Measurements from ENCODE around the gene AGBL3. TPM values are rescaled to one million over a fixed set of nuclear protein-coding genes. Genes with fewer than 3 reads are reported as not detected.

The AGBL3 gene
- total RNA-seq, 4 donors from 2014 or later: 0.61 to 1.9 (median 1.0) TPM

DNA sequence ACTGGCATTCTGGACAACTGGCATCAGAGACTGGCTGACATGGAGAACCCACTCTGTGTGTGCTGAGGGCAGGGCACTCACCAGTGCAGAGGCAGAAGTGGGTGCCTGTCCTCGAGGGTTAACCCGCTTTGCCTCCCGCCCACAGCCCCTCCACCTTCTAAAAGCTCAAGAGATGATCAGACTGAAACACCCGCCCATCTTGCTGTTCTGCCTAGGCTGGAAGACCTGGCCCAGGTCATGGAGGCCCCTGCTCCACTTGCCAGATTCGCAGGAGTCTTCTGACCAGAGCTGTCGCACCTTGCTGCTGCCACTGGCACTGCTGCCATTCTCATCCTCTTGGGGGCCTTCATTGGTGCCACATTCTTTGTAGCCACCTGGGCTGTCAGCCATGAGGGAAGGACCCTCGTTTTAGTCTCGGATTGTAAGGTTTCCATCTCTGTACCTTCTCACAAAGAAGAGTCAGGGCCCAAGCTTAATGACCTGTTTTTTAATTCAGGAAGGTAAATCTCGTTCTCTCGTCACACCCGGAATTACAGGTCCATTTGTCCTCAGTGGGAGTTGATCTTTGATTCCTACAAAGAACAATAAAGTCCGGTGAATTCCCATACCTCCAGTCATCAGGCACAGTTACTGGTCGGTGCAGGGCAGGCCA, 182.3 kb downstream of the AGBL3 start:
- H3K27me3 ChIP-seq: no peaks in the 10 kb centered on the region
- intact Hi-C loops (cut with DNase I; ENCODE audit: low total_unique reads): loop anchor here (5.0 kb wide), 1 partner anchor 636 kb away; no protein-coding TSS in a partner anchor
- no peaks in the 10 kb centered on the region for H3K9me3 ChIP-seq
- peaks cover 0 to 24% of the 10 kb centered on the region in 2 donors for H3K36me3 ChIP-seq
- peak overlapping the region; percentile 93 to 97 (median 96) for H3K27ac ChIP-seq
- DNase-seq: no peak
- no peak for ATAC-seq
- in situ Hi-C loops (cut with MboI; ENCODE audit: low sequenced_read_pairs in 4 of 4): no loop called here
- peak overlapping the region; percentile 63 to 85 (median 72) for H3K4me3 ChIP-seq
- TF ChIP-seq, protein P1, sequence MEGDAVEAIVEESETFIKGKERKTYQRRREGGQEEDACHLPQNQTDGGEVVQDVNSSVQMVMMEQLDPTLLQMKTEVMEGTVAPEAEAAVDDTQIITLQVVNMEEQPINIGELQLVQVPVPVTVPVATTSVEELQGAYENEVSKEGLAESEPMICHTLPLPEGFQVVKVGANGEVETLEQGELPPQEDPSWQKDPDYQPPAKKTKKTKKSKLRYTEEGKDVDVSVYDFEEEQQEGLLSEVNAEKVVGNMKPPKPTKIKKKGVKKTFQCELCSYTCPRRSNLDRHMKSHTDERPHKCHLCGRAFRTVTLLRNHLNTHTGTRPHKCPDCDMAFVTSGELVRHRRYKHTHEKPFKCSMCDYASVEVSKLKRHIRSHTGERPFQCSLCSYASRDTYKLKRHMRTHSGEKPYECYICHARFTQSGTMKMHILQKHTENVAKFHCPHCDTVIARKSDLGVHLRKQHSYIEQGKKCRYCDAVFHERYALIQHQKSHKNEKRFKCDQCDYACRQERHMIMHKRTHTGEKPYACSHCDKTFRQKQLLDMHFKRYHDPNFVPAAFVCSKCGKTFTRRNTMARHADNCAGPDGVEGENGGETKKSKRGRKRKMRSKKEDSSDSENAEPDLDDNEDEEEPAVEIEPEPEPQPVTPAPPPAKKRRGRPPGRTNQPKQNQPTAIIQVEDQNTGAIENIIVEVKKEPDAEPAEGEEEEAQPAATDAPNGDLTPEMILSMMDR (IDR thresholded peaks at IDR 0.05 in 4 of 5, conservative IDR thresholded peaks at IDR 0.05 in 1 of 5): no peak
- H3K4me1 ChIP-seq: peaks cover 70 to 76% of the 10 kb centered on the region in 2 donors

DNA sequence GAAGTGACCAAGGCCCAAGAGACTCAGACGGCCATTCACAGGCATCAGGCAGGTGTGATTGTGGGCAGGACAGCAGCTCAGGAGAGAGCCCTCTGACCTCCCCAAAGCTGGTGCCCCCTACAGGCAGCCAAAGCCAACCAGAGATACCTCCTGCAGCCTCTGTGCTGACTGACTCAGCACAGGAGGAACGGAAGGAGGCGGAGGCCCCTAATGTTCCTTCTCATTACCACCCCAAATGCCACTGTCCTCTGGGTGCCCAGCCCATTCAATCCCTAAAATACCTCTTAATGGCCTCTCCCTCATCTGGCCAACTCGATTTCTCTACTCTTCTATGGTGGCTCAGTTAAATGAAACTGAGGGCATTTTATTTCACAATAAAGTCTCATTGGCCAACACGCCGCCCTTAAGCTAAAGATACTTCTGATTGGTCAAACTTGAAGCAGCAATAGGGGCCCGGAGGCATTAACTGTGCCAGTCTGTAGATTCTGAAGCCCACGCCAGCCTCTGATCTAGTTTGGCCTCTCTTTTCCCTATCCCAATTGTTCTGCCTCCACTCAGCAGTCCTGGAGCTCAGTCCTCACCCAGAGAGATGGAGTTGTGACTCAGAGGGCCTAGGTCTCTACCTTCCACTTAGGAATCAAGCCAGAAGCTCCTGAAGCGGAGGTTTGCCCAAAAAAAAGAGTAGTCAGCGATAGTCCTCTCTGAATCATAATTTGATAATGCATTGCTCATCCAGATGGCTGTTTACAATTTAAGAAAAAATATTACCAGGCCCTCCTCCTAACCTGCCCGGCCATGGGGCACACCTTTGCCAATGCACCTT, 183.0 kb downstream of the AGBL3 start:
- Histone ChIP-seq H3K4me1 (peaks cover 64 to 70% of the 10 kb centered on the region in 2 donors), H3K27me3 (no peaks in the 10 kb centered on the region), H3K27ac (peak overlapping the region; percentile 93 to 97 (median 96)), H3K9me3 (no peaks in the 10 kb centered on the region), H3K36me3 (peaks cover 0 to 24% of the 10 kb centered on the region in 2 donors), H3K4me3 (peak overlapping the region; percentile 63 to 85 (median 72))
- DNase-seq (peak in 1 of 2 donors; percentile 72), ATAC-seq (no peak)
- intact Hi-C loops (cut with DNase I; ENCODE audit: low total_unique reads): loop anchor here (5.0 kb wide), 1 partner anchor 637 kb away; no protein-coding TSS in a partner anchor
- TF ChIP-seq, protein P1 (IDR thresholded peaks at IDR 0.05 in 4 of 5, conservative IDR thresholded peaks at IDR 0.05 in 1 of 5): peak; percentile 26 to 54 (median 46)
- TF ChIP-seq POLR2A (IDR thresholded peaks at IDR 0.05): peak; percentile 32 to 49
- in situ Hi-C loops (cut with MboI; ENCODE audit: low sequenced_read_pairs in 4 of 4): no loop called here

- intact Hi-C loops (cut with DNase I; ENCODE audit: low total_unique reads): loop anchor here (1.0 to 5.0 kb wide), 5 partner anchors 23 to 638 kb away; partner anchors contain the start of genes AGBL3 and WDR91
- in situ Hi-C loops (cut with MboI; ENCODE audit: low sequenced_read_pairs in 4 of 4): no loop called here
Measured at GRCh38 chr7:135169964-135170273, 183.6 kb downstream of the AGBL3 start.

DNA sequence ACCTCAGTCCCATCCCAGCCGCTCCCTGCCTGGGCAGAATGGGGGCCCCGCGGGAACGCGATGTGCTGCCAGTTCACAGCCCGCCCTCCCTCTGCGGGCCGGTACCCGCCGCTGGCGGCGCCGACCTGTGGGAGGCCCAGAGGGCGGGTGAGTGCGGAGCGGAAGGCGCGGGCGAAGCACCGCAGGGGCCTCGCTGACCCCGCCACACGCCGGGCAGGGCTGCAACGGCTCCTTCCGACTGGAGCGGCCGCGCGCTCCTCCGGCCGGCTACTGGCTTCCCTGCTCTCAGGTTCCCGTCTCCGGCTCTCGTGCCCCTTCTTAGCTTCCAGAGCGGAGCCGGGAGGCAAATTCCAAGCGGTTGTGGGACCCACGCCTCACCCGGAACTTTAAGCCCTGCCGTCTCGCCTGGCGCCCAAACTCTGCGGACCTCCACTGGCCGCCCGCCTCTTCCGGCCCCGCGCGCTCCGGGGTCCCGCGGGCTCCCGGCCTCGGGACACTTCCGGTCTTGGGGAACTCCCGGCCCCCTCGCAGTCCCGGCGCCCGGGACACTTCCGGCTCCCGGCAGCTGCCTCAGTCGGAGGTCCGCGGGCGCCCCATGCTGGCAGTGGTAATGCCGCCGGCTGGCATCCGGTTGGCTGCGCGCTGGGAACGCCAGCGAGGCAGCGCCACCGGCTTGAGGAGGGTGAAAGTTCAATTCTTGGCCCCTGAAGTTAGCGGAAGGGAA, 184.1 kb downstream of the AGBL3 start, which contains the start of gene CYREN:
Gene CYREN (minus strand): TSS at position 434 of the 724 bp plus-strand sequence. CDS start 1,785 bp downstream, outside the sequence.
- H3K4me1 ChIP-seq: peaks cover 53 to 59% of the 10 kb centered on the region in 2 donors

More at GRCh38 chr7:135169964-135170273, 183.6 kb downstream of the AGBL3 start:
- TF ChIP-seq, protein P1 (IDR thresholded peaks at IDR 0.05 in 4 of 5, conservative IDR thresholded peaks at IDR 0.05 in 1 of 5): no peak
- no peak for TF ChIP-seq POLR2A (IDR thresholded peaks at IDR 0.05)
- H3K27me3 ChIP-seq: no peaks in the 10 kb centered on the region
- ATAC-seq: peak; percentile 0 to 3
- H3K4me1 ChIP-seq: peaks cover 59 to 64% of the 10 kb centered on the region in 2 donors
- H3K27ac ChIP-seq: peak overlapping the region; percentile 93 to 97 (median 96)
- no peaks in the 10 kb centered on the region for H3K9me3 ChIP-seq
- DNase-seq: no peak
- peaks cover 0 to 24% of the 10 kb centered on the region in 2 donors for H3K36me3 ChIP-seq
- H3K4me3 ChIP-seq: peak overlapping the region; percentile 63 to 85 (median 72)

More for the DNA sequence above, 184.1 kb downstream of the AGBL3 start, which contains the start of gene CYREN:
- no peaks in the 10 kb centered on the region for H3K27me3 ChIP-seq
- no peaks in the 10 kb centered on the region for H3K9me3 ChIP-seq
- ATAC-seq (peak; percentile 63 to 74), DNase-seq (peak; percentile 90 to 95)
- peak; percentile 81 to 89 for TF ChIP-seq POLR2A (IDR thresholded peaks at IDR 0.05)
- TF ChIP-seq, protein P1 (IDR thresholded peaks at IDR 0.05 in 4 of 5, conservative IDR thresholded peaks at IDR 0.05 in 1 of 5): peak; percentile 54 to 77 (median 66)
- in situ Hi-C loops (cut with MboI; ENCODE audit: low sequenced_read_pairs in 4 of 4) (no loop called here), intact Hi-C loops (cut with DNase I; ENCODE audit: low total_unique reads) (loop anchor here (1.0 to 5.0 kb wide), 4 partner anchors 23 to 478 kb away; partner anchors contain the start of genes AGBL3 and WDR91)
- peak within 1 kb of the TSS; percentile 63 to 85 (median 72) for H3K4me3 ChIP-seq
- peak within 1 kb of the TSS; percentile 93 to 97 (median 96) for H3K27ac ChIP-seq
- peaks cover 0 to 23% of the 10 kb centered on the region in 2 donors for H3K36me3 ChIP-seq
